ENCODE results near the gene DOCK3.

GRCh38 chr3:50806031-50806430 is 131.3 kb downstream of the DOCK3 start:
- no peak for TF ChIP-seq CTCF (IDR thresholded peaks at IDR 0.05)
- TF ChIP-seq POLR2A (IDR thresholded peaks at IDR 0.05), result no peak
- TF ChIP-seq EP300 (IDR thresholded peaks at IDR 0.05), result no peak

Data from ovary (tissue), 3 donors.